ENCODE measurements around the gene CC2D1A.

DNA sequence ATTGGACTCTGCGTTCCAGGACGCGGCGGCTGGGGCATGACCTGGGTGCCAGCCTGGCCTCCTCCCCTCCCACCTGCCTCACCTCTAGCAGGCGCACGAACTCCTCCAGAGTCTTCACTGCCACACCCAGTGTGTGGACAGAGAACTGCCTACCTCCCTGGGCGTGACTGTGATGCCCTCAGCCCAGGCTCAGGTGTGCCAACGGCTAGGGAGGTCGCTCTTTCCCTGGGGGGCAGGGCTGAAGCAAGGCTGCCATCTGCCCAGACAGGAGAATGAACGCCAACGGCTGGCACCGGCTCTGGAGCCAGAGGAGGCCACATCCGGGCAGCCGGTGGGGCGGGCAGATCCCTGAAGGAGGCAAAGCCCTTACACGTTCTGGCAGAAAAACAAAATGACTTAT, 17.7 kb upstream of the CC2D1A start:
- TF ChIP-seq EZH2 (optimal IDR thresholded peaks at IDR 0.05; ENCODE audit: low read depth, low read length) (no peak), CTCF (IDR thresholded peaks at IDR 0.05; ENCODE audit: low read length) (no peak), EZH2phosphoT487 (IDR thresholded peaks at IDR 0.05; ENCODE audit: low read length) (no peak)

Data from MM.1S (cell line).